HAP-1 (cell line): Measurements from ENCODE around the gene SLC41A3.

Experiments used
- DNase-seq, 2 experiments: peaks; one replicate each; pipeline ENCODE4 v3.0.0-alpha.2; 2016 to 2020; ENCODE audit warnings: low spot score in 2 of 2
- H3K27me3 ChIP-seq: fragments of 250-450 bp; sonication (Bioruptor Pico); 2 replicates; pipeline ENCODE4 v1.5.1; 2020; ENCODE audit warnings: low read depth, mild to moderate bottlenecking, moderate library complexity
- H3K36me3 ChIP-seq: fragments of 250-450 bp; sonication (Bioruptor Pico); replicated peaks from 2 replicates; pipeline ENCODE4 v1.5.1; 2020; ENCODE audit warnings: mild to moderate bottlenecking
- H3K4me1 ChIP-seq: fragments of 250-450 bp; sonication (Bioruptor Pico); 2 replicates; pipeline ENCODE4 v1.5.1; 2020; ENCODE audit warnings: mild to moderate bottlenecking
- H3K4me3 ChIP-seq: fragments of 250-450 bp; sonication (Bioruptor Pico); 2 replicates; pipeline ENCODE4 v1.5.1; 2020; ENCODE audit warnings: mild to moderate bottlenecking, moderate library complexity
- H3K9me3 ChIP-seq: fragments of 250-450 bp; sonication (Bioruptor Pico); 2 replicates; pipeline ENCODE4 v1.5.1; 2020; ENCODE audit warnings: mild to moderate bottlenecking, moderate library complexity
- in situ Hi-C: fragments of 300-500 bp; cut with MboI; formaldehyde crosslinking; loops from 3 replicates; pipeline ENCODE4 v1.14.3; 2020; ENCODE audit warnings: low sequenced_read_pairs, inconsistent platforms, mixed read lengths

Gene SLC41A3

GRCh38 chr3:126106336-126107202, 22.6 kb upstream of the SLC41A3 start:
- no peaks in the 10 kb centered on the region for H3K27me3 ChIP-seq
- no peak for DNase-seq
- in situ Hi-C loops = no loop called here

DNA sequence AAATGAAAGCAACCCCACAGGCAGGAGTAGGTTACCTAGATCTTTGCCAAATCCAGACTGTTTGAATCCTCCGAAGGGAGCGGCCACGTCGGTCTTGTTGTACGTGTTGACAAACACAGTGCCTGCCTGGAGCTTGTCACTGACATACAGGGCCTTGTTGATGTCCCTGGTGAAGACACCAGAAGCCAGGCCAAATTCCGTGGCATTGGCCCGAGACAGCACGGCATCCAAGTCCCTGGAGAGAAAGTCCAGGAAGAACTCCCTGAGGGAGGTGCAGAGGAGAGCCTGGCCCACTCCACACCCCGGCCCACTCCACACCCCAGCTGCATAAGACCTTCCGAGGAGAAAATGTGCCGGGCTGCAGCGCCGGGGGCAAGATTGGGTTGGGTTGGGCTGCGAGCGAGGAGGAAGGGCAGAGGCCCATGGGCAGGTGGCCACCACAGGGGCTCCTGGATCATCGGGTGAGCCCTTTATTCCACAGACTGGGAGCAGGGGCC, 21.8 kb upstream of the SLC41A3 start:
- Histone ChIP-seq H3K4me3 (no peak overlapping the region), H3K27me3 (no peaks in the 10 kb centered on the region), H3K9me3 (no peaks in the 10 kb centered on the region), H3K36me3 (no peaks in the 10 kb centered on the region), H3K4me1 (no peaks in the 10 kb centered on the region)
- in situ Hi-C loops = no loop called here
- no peak for DNase-seq

More at GRCh38 chr3:126106336-126107202, 22.6 kb upstream of the SLC41A3 start:
- H3K4me3 ChIP-seq = no peak overlapping the region
- H3K4me1 ChIP-seq = no peaks in the 10 kb centered on the region
- no peaks in the 10 kb centered on the region for H3K36me3 ChIP-seq
- no peaks in the 10 kb centered on the region for H3K9me3 ChIP-seq

DNA sequence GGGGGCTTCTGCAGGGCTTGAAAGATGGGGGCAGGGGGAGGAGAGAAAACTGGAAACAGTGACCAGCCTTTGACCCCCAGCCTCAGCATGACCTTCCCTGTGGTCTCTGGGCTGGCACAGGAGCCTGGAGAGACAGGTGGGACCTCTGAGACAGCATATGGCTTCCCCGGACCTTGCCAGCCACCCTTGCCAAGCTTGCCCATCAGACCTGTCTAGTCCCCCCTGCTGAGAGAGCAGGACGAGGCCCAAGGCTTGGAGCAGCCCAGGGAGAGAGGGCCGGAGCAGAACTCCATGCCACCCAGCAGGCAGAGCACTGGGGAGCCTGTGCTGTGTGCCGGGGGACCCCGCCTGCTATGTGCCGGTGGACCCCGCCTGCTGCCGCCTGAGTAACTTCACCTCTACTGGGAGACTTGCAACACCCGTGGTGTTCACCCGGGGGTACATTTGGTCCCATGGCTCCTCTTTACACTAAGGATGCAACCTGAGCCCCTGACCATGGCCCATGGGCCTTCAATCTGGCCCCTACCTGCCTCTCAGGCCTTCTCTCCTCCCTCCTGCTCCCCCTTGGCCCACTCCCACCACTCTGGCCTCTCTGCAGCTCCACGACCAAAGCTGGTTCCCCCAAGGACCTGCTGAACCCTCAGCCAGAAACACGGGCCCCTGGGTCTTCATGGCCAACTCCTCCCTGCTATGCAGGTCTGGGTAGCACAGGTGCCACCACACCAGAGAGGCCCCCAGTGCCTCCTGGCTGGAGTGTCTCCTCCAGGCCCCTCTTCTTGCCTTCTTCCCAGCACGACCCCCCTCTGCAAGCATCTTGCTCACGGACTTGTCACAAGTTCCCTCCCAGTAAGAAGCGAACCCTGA, 21.1 kb upstream of the SLC41A3 start:
- Histone ChIP-seq H3K9me3 (no peaks in the 10 kb centered on the region), H3K36me3 (no peaks in the 10 kb centered on the region), H3K27me3 (no peaks in the 10 kb centered on the region), H3K4me3 (no peak overlapping the region), H3K4me1 (no peaks in the 10 kb centered on the region)
- in situ Hi-C loops = no loop called here
- DNase-seq = no peak

DNA sequence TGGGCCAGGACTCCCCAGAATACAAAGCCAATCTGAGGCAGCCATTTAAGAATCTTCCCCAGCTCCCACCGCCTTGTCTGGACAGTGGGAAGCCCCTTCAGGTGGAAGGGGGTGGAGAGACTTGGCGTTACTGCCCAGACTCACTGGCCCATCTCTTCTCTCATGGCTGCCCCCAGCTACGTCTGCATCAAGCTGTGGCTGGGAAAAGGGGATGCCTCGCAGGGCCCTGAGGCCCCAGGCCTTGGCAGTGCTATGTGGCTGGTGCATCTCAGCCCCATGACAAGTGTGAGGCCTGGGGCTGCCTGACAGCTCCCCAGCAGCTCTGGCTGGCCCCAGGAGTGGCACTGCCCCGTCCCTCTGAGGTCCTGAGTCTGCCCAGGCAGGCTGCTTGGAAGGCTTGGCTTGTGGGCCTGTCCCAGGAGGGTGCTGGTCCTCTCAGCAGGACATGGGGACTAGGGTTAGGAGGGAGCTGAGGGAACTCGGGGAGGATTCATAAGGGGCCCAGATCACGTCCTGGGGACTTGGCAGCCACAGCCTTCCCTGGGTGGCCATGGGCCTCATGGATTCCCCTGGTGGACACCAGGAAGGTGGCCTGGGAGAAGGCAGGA, 20.2 kb upstream of the SLC41A3 start:
- DNase-seq = no peak
- Histone ChIP-seq H3K4me1 (no peaks in the 10 kb centered on the region), H3K36me3 (no peaks in the 10 kb centered on the region), H3K27me3 (no peaks in the 10 kb centered on the region), H3K9me3 (no peaks in the 10 kb centered on the region), H3K4me3 (no peak overlapping the region)
- in situ Hi-C loops = no loop called here

GRCh38 chr3:126103121-126104027, 19.4 kb upstream of the SLC41A3 start:
- H3K4me1 ChIP-seq = no peaks in the 10 kb centered on the region
- H3K36me3 ChIP-seq = no peaks in the 10 kb centered on the region
- DNase-seq = no peak
- H3K9me3 ChIP-seq = no peaks in the 10 kb centered on the region
- H3K4me3 ChIP-seq = no peak overlapping the region
- H3K27me3 ChIP-seq = no peaks in the 10 kb centered on the region
- in situ Hi-C loops = no loop called here

DNA sequence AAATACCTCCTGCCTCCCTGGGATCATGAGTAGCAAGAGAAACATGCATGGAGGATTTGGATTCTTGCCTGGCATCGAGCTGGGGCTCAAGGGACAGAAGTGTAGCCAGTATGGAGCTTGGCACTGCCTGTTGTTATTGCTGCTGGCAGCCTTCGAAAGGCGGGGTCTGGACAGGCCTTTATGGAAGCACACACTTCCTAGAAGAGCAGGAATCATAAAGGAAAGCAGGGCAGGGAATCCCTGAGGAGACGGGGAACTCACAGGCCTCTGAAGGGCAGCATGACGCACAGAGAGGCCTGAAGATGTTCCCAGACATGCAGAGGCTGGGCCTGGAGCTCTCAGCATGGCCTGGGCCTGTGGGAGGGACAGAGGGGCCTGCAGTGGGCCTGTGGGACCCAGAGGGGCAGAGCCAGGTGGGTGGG, 18.6 kb upstream of the SLC41A3 start:
- in situ Hi-C loops = no loop called here
- no peak for DNase-seq
- Histone ChIP-seq H3K27me3 (no peaks in the 10 kb centered on the region), H3K4me1 (no peaks in the 10 kb centered on the region), H3K36me3 (no peaks in the 10 kb centered on the region), H3K4me3 (no peak overlapping the region), H3K9me3 (no peaks in the 10 kb centered on the region)

GRCh38 chr3:126102011-126102410, 18.1 kb upstream of the SLC41A3 start:
- Histone ChIP-seq H3K36me3 (no peaks in the 10 kb centered on the region), H3K27me3 (no peaks in the 10 kb centered on the region), H3K4me3 (no peak overlapping the region), H3K4me1 (no peaks in the 10 kb centered on the region), H3K9me3 (no peaks in the 10 kb centered on the region)
- no peak for DNase-seq
- in situ Hi-C loops = no loop called here

GRCh38 chr3:126101521-126101982, 17.6 kb upstream of the SLC41A3 start:
- no peak overlapping the region for H3K4me3 ChIP-seq
- H3K27me3 ChIP-seq = no peaks in the 10 kb centered on the region
- no peaks in the 10 kb centered on the region for H3K36me3 ChIP-seq
- H3K9me3 ChIP-seq = no peaks in the 10 kb centered on the region
- no peaks in the 10 kb centered on the region for H3K4me1 ChIP-seq
- DNase-seq = no peak
- in situ Hi-C loops = no loop called here

GRCh38 chr3:126100634-126101301, 16.8 kb upstream of the SLC41A3 start:
- H3K27me3 ChIP-seq = no peaks in the 10 kb centered on the region
- DNase-seq = no peak
- in situ Hi-C loops = no loop called here
- H3K36me3 ChIP-seq = no peaks in the 10 kb centered on the region
- no peaks in the 10 kb centered on the region for H3K9me3 ChIP-seq
- H3K4me3 ChIP-seq = no peak overlapping the region
- H3K4me1 ChIP-seq = no peaks in the 10 kb centered on the region

- no peak overlapping the region for H3K4me3 ChIP-seq
- no peaks in the 10 kb centered on the region for H3K36me3 ChIP-seq
- in situ Hi-C loops = no loop called here
- no peaks in the 10 kb centered on the region for H3K4me1 ChIP-seq
- DNase-seq = no peak
- H3K27me3 ChIP-seq = no peaks in the 10 kb centered on the region
- no peaks in the 10 kb centered on the region for H3K9me3 ChIP-seq
These were observed 16.3 kb upstream of the SLC41A3 start for GRCh38 chr3:126100269-126100633.

DNA sequence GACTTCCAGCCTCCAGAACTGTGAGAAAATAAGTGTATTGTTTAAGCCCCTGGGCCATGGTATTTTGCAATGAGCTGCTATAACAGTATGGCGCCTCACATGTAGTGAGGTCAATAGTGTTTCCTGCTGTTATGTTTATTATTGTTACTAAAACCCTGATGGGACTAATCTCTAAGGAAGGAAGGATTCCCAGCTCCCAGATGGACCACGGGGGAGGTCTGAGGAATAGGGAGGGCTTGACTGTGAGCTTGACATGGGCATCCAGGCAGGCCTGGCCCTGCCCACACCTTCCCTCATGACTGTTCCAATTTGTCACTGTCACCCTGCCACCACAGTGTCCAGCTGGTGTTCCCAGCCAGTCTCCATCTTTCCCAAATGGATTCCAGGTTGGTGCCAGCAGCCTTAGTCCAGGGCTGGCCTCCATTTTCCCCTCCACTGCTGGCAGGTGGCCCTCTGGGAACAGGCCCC, 14.5 kb upstream of the SLC41A3 start:
- Histone ChIP-seq H3K4me1 (no peaks in the 10 kb centered on the region), H3K36me3 (no peaks in the 10 kb centered on the region), H3K4me3 (no peak overlapping the region), H3K27me3 (no peaks in the 10 kb centered on the region), H3K9me3 (no peaks in the 10 kb centered on the region)
- in situ Hi-C loops = no loop called here
- DNase-seq = no peak

DNA sequence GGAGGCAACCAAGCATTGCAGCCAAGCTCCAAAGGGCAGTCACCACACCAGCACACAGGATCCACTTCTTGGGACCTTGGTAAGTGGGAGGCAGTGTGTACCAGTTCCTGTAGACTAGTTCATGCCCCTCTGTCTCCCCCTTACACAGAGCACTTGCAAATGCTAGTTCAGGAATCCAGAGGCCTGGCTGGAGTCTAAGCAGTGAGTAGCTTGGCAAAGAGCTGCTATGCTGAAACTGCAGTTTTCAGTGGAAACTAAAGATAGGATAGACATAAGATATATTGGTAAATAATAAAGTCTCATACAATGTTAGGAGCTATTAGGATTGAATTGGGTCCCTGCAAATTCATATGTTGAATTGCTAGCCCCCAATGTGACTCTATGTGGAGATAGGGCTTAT, 13.9 kb upstream of the SLC41A3 start:
- Histone ChIP-seq H3K4me3 (no peak overlapping the region), H3K9me3 (no peaks in the 10 kb centered on the region), H3K4me1 (no peaks in the 10 kb centered on the region), H3K27me3 (no peaks in the 10 kb centered on the region), H3K36me3 (no peaks in the 10 kb centered on the region)
- in situ Hi-C loops = no loop called here
- DNase-seq = no peak
